Stimulated activated CD4-positive, alpha-beta T cell treated with anti-CD3 and anti-CD28 coated beads, Interleukin-15, amount 100 ng/mL, for 48 hours (primary cell): ENCODE measurements around the gene TNS1.

Source experiments
- DNase-seq, 2 donors: peaks; one replicate each; pipeline ENCODE4 v3.0.0-alpha.2; 2020; ENCODE audit warnings: low read depth in 2 of 2

The TNS1 gene

DNA sequence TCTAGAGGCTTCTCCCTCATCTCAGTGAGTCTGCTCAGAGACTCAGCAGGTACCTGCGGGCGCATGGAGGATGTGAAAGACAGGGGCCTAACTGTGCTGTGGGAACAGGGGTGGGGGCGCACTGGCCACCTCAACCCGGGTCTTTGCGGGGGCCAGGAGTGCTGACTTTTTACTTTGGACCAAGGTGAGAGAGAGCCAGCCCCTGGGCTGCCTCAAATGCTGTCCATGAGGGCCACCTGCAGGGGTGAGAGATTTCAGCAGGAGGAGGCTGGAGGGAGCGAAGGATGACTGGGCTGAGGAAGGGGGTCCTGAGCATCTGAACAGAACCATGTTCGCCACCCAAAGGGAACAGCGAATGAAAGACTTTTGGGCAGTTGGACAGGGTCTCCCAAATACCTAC, 129.4 kb downstream of the TNS1 start:
- DNase-seq = no peak

DNA sequence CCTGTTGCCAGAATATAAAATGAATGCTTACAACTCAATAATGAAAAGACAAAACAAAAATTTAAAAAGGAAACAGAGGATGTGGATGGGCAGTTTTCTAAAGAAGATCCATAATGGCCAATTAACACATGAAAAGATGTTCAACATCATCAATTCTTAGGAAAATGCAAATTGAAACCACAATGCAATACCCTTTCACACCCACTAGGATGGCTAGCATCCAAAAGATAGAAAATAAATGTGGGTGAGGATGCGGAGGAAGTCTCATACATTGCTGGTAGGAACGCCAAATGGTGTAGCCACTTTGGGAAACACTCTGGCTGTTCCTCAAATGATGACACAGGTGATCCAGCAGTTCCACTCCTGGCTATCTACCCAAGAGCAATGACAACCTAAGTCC, 130.5 kb downstream of the TNS1 start:
- DNase-seq = no peak

DNA sequence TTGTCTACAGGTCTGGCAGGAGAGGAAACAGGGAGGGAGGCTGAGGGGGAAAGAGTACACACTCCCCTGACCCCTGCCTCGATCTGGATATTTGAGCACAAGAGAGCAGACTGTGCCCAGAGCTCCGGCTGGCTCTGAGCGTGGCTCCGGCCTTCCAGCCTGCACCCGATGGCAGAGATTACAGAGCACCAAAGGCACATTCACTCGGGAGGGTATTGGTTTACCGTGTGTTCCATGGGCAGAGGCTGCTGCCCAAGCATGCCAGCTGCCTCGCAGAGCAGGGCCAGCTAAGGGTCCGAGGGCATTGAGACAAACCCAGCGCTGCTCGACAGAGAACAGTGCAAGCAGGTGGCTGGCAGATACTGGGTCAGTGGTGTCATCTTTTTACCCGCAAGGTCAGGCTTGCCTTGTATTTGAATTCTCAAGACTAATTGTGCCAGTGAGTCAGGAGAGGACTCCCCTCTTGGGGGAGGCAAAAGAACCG, 132.2 kb downstream of the TNS1 start:
- DNase-seq = no peak

DNA sequence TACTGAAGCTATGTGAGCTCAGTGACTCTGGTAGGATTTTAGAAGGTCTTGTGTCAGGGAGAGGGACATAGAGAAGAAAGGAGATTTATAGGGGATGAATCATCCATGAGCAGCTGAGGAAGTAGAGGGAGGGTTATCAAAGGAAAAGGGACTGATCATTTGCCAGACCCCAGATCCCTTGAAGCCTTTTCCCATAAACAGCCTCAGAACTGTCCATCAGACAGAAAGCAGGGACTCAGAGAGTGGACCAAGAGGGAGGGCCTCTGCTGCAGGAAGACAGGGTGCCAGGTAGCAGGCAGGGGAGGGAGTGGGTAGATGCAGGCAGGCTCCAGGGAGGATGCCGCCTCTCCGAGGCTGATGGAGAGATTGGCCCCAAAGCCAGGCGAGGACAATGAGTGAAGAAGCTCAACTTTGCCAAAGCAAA, 133.9 kb downstream of the TNS1 start:
- no peak for DNase-seq

DNA sequence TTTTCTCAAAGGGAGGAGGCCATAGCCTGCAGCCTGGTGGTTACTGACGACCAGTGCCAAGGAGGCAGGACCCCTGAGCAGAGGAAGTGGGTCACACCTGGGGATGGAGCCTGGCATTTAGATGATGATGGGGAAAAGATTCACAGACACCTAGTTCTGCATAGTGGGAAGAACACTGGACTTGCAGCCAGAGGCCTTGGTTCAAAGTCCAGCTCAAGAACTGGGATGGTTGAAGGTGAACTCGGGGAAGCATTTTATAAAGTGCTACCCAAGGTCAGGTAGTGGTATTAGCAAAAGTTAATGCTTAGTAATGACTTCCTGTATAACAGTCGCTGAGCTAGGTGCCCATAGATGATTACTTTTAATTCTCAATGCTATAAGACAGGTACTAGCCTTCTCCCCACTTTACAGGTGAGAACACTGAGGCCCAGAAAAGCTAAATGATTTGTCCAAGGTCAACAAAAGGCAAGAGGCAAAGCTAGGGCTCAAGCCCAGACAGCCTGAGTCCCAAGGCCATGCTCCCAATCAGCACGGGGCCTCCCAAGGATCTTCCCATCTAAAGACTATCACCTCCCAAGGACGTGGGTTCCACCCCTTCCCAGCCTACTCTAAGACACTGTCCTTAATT, 134.4 kb downstream of the TNS1 start:
- DNase-seq = no peak

DNA sequence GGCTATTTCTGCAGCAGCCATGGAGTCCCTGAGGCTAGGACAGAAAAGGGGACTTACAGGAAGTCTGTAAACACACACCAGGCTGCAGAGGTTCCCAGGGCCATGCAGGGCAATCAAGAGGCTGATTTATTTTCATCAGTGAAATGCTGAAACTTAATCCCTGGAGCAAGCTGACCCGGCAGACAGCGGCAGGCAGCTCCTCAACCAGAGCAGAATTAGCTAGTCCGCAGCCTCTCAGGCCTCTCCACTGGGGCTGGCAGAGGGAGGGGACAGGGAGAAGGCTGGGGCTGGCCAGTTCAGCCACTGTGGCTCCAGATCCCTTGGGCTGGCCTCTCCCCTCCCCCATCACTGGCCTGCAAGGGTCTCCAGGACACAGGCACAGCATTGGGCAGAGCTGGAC, 136.3 kb downstream of the TNS1 start:
- DNase-seq = no peak

DNA sequence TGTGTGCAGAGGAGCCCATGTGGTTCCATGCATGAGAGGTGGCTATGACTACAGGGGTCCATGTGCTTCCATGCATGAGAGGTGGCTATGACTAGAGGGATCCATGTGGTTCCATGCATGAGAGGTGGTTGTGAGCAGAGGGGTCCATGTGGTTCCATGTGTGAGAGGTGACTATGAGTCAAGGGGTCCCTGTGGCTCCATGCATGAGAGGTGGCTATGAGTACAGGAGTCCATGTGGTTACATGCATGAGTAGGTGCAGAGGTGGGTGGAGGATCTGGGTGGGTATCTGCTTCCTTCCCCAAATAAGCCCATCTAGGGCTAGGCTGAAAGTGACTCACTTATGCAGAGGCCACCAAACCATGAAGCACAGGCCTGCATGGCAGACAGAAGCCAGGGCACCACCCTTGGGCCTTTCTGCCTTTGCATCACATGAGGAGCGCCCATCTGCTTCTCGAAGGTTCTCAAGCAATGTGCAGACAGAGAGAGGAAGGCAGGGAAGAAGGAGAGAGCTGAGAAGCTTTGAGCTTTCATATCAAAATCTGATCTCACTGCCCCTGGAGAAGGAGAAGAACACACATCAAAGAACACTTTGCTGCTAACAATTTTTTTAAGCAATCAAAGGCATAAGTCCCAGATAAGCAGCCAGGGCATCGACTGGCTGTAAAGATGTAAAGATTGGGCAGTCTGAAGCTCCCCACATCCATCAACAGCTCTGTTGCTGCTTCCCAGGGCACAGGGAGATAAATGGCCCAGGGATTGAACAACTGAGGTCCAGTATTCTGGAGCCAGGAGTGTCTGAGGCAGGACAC, 137.6 kb downstream of the TNS1 start:
- no peak for DNase-seq

DNA sequence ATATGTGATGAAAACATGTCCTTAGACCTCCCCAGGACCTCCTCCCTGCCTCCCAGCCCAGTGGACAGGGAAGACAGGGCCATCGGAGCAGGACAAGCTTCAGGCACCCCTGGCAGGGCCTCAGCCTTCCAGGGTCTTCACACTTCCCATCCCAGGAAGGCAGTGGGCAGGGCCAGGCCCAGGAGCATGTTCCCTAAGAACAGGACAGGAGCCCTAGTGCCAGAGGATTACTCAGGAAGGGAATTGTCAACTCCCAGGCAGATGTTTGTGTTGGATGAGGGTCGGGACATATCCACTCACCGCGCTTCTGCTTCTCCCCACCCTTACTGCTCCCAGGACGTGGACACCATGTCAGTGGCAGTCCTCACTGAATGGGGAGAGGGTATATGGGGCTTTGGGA, 138.9 kb downstream of the TNS1 start:
- DNase-seq = no peak

DNA sequence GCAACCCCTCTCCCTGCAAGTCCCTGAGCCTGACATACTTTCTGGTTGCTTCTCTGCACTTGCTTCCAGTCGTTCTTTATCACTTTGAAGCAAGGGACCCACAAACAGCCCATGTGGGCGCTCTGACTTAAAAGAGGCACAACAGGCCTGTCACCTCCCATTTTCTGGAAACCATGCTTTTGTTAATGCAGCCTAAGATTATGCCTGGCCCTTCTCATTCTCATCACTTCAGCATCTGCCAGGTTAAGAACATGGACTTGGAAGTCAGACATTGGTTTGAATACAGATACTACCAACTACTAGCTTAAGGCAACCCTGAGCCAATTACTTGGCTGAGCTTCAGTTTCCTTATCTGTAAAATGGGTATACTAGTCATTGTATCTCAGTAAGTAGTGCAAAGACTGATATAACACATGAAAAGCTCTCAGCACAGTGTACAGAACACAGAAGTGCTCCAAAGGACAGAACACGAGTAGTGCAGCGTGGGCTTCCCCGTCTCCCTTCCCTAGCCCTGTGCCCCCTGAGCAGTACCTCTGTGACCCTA, 141.4 kb downstream of the TNS1 start:
- no peak for DNase-seq

DNA sequence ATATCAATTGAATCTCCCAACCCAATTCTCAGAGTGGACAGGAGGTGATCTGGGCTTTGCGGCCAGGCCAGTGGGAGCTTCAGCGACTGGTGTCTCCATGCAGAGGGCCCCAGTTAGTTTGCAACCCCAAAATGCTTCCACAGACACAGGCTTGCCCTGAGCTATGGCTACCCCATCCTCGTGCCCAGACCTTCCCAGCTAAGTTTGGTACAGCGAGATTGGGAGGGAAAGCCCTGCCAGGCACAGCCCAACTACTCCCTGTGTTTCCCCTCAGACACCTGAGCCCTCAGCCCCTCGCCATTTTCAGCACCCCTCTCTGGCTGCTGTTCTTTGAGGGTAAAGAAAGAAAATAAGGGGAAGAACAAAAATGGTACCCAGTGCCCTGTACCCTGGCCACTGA, 142.9 kb downstream of the TNS1 start:
- DNase-seq = no peak

DNA sequence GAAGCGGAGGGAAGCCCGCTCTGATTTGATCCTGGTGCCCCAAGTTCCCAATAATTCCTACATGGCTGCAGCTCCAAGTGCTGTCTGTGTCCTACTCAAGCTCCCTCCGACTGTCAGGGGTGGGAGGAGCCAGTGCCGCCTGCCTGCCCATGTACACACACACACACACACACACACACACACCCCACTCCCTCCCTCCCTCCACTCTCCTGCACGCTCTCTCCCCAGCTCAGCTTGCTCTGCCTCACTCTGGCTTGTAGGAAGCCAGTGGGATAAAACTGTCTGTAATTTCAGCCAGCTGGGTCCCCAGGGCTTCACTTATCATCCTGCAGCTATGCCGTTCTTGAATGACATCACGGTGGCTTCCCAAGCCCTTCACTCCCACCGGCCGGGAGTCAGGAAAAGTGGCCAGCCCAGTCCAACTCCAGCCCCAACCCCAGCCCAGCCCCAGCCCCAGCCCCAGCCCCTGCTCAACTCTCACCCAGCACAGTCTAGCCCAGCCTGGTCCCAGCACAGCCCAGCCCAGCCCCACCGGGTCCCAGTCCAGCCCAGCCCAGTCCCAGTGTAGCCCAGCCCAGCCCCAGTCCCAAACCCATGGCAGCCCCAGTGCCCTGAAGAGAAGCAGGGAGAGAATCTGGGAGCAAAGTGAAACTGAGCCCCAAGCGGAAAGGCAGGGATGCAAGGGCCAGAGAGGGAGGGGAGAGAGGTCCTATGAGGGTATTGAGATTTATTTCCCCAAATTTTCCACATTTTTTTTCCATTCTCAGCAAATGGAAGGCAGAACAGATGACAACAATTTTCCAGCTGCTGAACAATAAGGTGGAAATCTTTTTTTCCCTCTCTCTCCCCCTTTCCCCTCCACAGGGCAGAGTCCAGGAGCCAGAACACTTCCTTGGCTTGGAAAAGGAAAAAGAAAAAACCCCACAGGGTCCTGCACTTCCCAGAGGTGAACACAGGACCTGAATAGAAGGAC, 144.0 kb downstream of the TNS1 start:
- no peak for DNase-seq

DNA sequence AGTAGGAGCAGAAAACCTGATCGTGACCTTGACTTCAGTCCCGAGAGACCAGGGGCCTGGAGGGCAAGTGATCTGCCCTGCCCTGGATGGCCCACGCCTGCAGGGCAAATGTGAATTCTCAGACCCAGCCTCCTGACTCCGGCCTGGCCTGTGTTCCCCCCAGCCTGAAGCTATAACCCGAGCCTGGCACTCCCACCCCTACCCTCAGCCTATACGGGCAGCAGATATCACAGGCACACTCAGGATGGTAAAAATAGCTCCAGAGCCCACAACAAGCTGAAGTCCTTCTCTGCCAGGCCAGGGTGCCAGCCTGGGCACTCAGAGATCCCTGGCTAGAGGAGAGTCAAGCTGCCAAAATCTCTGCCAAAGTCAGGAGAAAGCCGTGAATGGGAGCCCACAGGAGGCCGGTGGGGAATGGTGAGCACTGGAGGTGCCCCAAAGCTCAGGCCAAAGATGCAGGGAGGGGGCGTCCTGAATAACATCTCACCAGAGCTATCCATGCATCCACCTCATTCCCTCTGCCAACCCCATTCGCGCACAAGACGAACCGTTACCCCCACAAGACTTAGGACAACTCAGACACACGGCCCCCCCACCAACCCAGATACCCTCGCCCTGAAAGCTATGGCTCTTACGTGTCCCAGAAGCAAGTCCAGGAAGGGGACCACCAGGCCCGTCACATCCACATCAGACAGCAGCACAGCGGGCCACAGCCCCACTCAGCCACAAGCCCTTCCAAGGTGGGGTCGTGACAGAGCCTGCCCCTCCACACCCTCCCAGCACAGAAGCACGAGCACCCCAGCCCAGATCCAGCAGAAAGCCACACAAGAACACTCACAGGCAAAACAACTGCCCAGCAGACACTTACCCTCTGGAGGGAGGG, 144.9 kb downstream of the TNS1 start:
- no peak for DNase-seq

DNA sequence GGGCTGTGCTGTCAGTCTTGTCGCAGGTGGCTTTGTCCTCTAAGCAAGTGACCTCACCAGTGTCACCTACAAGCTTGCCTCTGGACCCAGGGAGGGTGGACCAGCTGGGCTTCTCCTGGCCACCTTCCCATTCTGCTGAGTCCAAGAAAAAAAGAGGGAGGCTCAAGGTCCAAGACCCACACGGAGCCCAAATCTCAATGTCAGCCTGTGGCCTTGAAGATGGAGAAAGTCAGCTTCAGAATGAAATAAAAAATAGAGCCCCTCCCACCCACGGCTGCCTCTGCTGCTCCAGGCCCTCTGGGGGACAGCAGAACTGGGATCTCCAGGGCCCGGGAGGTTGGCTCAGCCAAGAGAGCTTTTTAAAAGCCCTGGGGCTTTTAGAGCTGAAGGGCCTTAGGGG, 145.9 kb downstream of the TNS1 start:
- DNase-seq = no peak

DNA sequence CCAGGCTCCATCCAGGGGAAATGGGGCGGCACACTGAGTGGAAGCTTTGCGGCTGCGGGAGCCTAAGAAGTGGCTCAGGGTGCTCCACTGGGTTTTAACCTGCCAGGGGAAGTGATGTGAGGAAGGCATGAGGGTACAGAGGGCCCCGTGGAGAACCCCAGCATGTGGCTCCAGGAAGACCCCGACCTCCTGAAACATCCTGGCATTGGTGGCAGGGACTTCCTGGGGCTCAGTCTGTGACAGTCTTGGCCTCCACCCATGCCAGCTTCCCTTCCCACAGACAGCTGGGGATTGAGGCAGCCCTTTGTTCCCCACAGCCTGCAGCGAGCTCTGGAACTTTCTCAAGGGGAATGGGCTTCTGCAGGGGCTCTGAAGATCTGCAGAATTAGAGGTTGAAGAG, 146.6 kb downstream of the TNS1 start:
- no peak for DNase-seq

DNA sequence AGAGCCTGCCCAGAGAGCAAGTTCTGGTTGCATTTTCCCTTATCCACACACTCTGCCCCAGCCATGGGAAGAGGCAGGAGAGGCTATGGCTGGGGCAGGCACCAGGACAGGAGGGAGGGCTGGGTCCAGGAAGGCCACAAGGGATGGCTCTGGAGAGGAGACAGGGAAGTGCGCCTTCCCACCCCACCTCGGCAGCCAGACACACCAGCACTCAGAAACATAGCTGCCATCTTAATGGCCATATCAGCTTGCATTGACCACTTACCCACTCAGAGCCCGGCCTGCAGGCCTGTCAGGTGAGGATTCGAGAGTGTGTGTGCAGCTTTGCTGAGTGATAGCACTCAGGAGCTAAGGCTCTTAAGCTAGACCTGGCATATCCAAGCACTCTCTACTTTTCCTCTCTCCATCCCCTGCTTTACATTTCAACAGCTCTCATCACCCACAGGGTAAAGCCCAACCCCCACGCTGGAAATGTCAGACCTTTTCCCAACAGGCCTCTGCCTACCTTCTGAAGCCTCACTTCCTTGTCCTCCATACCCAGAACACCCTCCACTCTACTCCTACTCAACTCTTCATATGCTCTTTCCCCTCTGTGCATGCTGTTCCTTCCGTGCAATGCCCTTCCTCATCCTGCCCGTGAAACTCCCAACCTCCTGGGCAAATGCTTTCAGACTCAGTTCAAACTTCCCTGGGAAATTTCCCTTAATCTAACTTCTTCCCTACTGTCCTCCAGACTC, 147.9 kb downstream of the TNS1 start:
- DNase-seq = no peak

DNA sequence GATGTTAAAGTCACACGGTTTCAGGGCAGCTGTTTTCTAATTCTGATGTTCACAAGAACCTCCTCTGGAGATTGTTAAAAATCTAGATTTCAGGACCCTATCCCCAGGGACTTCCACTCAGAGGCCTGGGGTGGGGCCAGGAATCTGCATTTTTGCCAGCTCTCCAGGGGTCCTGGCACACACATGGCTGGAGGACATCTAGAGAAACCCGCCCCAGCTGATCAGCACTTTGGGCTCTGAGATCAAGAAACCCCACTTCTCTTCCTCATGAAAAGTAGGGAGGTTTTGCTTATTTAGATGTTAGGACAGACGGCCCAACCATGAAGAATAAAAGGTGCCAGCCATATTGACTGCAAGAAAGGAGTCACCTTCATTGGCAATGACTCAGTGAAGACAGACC, 148.8 kb downstream of the TNS1 start:
- DNase-seq = no peak

DNA sequence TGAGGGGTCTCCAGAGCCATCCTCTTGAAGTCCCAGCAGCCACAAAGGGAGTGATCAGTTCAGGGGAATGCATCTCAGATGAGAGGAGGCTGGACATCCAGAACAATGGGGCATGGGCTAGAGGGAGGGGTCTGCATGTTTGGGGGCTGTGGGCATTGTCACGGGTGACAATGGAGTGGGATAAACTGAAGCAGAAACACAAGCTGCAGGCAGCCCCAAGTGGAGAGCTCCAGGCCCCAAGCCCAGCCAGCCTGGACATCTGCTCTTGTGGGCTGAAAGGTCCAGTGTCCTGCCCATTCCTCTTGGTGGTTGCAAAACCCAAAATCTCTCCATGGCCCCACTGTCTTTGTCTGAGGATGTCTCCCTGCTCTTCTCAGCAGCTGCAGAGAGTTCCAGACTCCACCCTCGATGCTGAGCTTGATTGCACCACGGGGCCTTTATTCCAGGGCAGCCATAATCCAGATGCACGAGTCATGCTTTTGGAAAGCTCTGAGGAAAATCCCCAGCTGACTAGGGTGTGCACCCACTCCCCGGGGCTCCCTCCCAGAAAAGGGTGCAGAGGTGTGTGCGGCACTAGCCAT, 149.4 kb downstream of the TNS1 start:
- DNase-seq = no peak

DNA sequence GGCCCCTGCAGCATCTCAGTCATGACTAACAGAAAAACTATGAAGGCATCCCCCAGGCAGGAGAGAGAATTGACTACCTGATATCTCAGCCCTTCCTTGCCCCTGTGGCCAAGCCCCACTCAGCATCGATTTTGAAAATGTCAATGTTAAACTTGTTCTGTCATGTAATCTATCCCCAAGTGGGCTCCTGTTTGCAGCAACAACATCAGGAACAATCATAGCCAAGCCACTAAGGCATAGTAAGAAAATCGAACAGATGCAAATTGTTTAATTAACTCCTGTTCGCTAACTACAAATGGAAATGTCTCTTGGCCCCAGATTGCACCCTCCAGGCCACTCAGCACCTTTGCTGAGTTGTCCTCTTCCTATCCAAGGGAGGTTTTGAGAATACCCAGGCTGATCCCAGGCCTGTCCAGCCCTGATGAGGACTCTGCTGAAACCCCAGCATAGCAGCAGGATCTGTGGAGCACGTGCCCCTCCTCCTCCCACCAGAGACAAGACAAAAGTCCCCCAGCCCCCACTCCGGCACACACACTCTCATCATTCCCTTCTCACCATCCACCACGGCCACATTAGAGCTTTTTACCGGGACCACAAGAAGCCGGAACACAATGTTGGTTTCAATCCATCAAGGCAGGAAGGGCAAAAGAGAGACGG, 150.1 kb downstream of the TNS1 start:
- no peak for DNase-seq
